PC-3 (cell line): ENCODE data around the gene PRKN. TPM values are rescaled to one million over a fixed set of nuclear protein-coding genes. Genes with fewer than 3 reads are reported as not detected.

Source experiments
- ATAC-seq: fragments of 200-7000 bp; cut with Tn5 transposase; 2 replicates; pipeline ENCODE4 v1.9.1; 2020; ENCODE audit warnings: mild to moderate bottlenecking, moderate library complexity
- BruUV-seq: library from RNA; stranded (reverse); fragments of 400-500 nt; replicated peaks from 2 replicates; lab custom pipeline; 2021; lab: Mats Ljungman, UMichigan
- CTCF ChIA-PET: fragments of 300-600 bp; sonication (Branson Sonifier 250); formaldehyde crosslinking; loops from one replicate; lab custom pipeline; 2022; ENCODE audit warnings: antibody characterized with exemption; lab: Charles Lee
- POLR2A ChIA-PET: fragments of 300-600 bp; sonication (Branson Sonifier 250); formaldehyde crosslinking; loops from one replicate; lab custom pipeline; 2022; ENCODE audit warnings: antibody characterized with exemption; ENCODE audit not compliant: unreplicated experiment; lab: Charles Lee
- DNase-seq: peaks from one replicate; pipeline ENCODE4 v3.0.0-alpha.2; 2015
- H2AFZ ChIP-seq: fragments of 300-600 bp; sonication (generic); 2 replicates; pipeline ENCODE4 v1.6.0; 2016; ENCODE audit warnings: antibody characterized with exemption, low read length
- H3F3A ChIP-seq: fragments of 300-600 bp; sonication (generic); one replicate; pipeline ENCODE4 v1.6.0; 2017; ENCODE audit warnings: antibody characterized with exemption, low read length, control low read depth, mild to moderate bottlenecking; ENCODE audit not compliant: unreplicated experiment
- H3K27ac ChIP-seq: fragments of 300-600 bp; sonication (generic); 2 replicates; pipeline ENCODE4 v1.5.1; 2016; ENCODE audit warnings: mild to moderate bottlenecking, low read length
- H3K27me3 ChIP-seq: fragments of 300-600 bp; sonication (generic); 2 replicates; pipeline ENCODE4 v1.6.1; 2016; ENCODE audit warnings: low read length, mixed read lengths
- H3K36me3 ChIP-seq: fragments of 300-600 bp; sonication (generic); 2 replicates; pipeline ENCODE4 v1.6.1; 2016; ENCODE audit warnings: low read depth, mixed run types, low read length, mixed read lengths
- H3K4me1 ChIP-seq: fragments of 300-600 bp; sonication (generic); 2 replicates; pipeline ENCODE4 v1.5.1; 2016; ENCODE audit warnings: low read length; ENCODE audit not compliant: insufficient read depth
- H3K4me2 ChIP-seq: fragments of 300-600 bp; sonication (generic); 2 replicates; pipeline ENCODE4 v1.6.0; 2016; ENCODE audit warnings: low read length
- H3K4me3 ChIP-seq: fragments of 300-600 bp; sonication (generic); 2 replicates; pipeline ENCODE4 v1.5.1; 2016; ENCODE audit warnings: mild to moderate bottlenecking, low read length, mixed read lengths
- H3K79me2 ChIP-seq: fragments of 300-600 bp; sonication (generic); 2 replicates; pipeline ENCODE4 v1.6.1; 2017; ENCODE audit warnings: low read length, mixed read lengths
- H3K9ac ChIP-seq: fragments of 300-600 bp; sonication (generic); 2 replicates; pipeline ENCODE4 v1.6.0; 2016; ENCODE audit warnings: mild to moderate bottlenecking, low read length
- H3K9me2 ChIP-seq: fragments of 300-600 bp; sonication (generic); replicated peaks from 2 replicates; pipeline ENCODE4 v1.6.1; 2016; ENCODE audit warnings: mixed run types, low read length, mixed read lengths
- H3K9me3 ChIP-seq: fragments of 300-600 bp; sonication (generic); 2 replicates; pipeline ENCODE4 v1.6.1; 2016; ENCODE audit warnings: low read length, mixed read lengths
- H4K20me1 ChIP-seq: fragments of 300-600 bp; sonication (generic); 2 replicates; pipeline ENCODE4 v1.6.1; 2016; ENCODE audit warnings: low read length, mixed read lengths
- EZH2 ChIP-seq: fragments of 300-600 bp; sonication (generic); IDR thresholded peaks from one replicate; pipeline ENCODE4 v1.6.1; 2017; ENCODE audit warnings: antibody characterized with exemption, mild to moderate bottlenecking, low read length; ENCODE audit not compliant: unreplicated experiment
- EZH2phosphoT487 ChIP-seq: fragments of 300-600 bp; sonication (generic); IDR thresholded peaks from 2 replicates; pipeline ENCODE4 v1.6.1; 2018; ENCODE audit warnings: mild to moderate bottlenecking, antibody characterized with exemption, low read length, borderline replicate concordance
- intact Hi-C: fragments of 100-400 bp; cut with micrococcal nuclease; formaldehyde crosslinking; loops from 2 replicates; pipeline ENCODE4 v1.9.0; 2023
- total RNA-seq: library from RNA; depleted of rRNA; stranded (reverse); fragments of >200 nt; gene quantifications from 2 replicates; pipeline ENCODE4 v1.2.3, GENCODE V29; 2014
- TF ChIP-seq, protein P1 (sequence below): fragments of 300-600 bp; sonication (generic); conservative IDR thresholded peaks from 2 replicates; pipeline ENCODE4 v1.5.1; 2017; ENCODE audit warnings: antibody characterized with exemption, low read depth, mild to moderate bottlenecking, low read length

The PRKN gene
- total RNA-seq, 1 experiment from 2014 or later = not detected

DNA sequence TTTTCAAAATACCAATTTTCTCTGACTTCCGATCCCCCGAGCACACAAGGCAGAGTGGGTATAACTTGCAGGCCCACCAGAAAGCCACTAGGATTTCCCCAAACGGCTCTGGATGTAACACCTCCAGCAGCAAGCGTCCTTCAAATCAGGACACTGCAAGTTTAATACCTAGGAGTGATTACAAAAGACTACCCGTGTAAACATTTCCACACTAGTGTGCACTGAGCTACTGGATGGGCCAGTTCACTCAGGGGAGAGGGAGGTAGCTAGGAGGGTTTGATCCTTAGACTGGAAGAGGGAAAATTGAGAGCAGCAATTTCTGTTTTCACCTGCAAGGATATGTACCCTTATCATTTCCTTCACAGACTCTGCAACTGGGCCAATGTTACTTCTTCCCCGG lies 1361.9 kb downstream of the PRKN start:
- no peak for TF ChIP-seq EZH2
- no peak for TF ChIP-seq EZH2phosphoT487
- TF ChIP-seq, protein P1, sequence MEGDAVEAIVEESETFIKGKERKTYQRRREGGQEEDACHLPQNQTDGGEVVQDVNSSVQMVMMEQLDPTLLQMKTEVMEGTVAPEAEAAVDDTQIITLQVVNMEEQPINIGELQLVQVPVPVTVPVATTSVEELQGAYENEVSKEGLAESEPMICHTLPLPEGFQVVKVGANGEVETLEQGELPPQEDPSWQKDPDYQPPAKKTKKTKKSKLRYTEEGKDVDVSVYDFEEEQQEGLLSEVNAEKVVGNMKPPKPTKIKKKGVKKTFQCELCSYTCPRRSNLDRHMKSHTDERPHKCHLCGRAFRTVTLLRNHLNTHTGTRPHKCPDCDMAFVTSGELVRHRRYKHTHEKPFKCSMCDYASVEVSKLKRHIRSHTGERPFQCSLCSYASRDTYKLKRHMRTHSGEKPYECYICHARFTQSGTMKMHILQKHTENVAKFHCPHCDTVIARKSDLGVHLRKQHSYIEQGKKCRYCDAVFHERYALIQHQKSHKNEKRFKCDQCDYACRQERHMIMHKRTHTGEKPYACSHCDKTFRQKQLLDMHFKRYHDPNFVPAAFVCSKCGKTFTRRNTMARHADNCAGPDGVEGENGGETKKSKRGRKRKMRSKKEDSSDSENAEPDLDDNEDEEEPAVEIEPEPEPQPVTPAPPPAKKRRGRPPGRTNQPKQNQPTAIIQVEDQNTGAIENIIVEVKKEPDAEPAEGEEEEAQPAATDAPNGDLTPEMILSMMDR = no peak

DNA sequence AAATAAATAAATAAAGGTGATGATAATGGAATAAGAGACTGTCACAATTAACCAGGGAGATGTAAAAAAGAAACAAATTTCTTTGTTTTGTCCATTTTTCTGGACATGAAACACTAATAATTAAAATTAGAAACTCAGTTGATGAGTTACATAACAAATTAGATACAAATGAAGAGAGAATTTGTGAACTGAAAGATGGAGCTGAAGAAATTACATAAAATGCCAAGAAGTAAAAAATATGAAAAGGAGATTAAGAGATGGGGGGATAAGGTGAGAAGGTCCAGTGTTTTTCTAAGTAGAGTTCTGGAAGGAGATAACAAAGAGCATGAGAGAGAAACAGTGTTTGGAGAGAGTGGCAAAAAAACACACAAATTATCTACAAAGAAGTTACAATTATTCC lies 1364.3 kb downstream of the PRKN start:
- Histone ChIP-seq H3K27ac (no peak overlapping the region), H3K27me3 (no peaks in the 10 kb centered on the region), H4K20me1 (no peaks in the 10 kb centered on the region), H3K9me2 (no peaks in the 10 kb centered on the region), H3K36me3 (no peaks in the 10 kb centered on the region), H3K4me1 (no peaks in the 10 kb centered on the region), H3K9me3 (no peaks in the 10 kb centered on the region), H2AFZ (no peak overlapping the region), H3K9ac (no peak overlapping the region), H3F3A (no peaks in the 10 kb centered on the region), H3K4me3 (no peak overlapping the region), H3K79me2 (no peaks in the 10 kb centered on the region), H3K4me2 (no peak overlapping the region)
- BruUV-seq = no TSS peak
- POLR2A ChIA-PET = interaction anchor here (0.6 kb wide), 1 partner anchor 69 kb away, joined by 11 read pairs; no protein-coding TSS in a partner anchor
- DNase-seq = no peak
- CTCF ChIA-PET = no interaction called here
- TF ChIP-seq EZH2phosphoT487 (no peak), EZH2 (no peak)
- TF ChIP-seq, protein P1 = no peak
- intact Hi-C loops = no loop called here
- no peak for ATAC-seq

More for the DNA sequence above, 1361.9 kb downstream of the PRKN start:
- H3K4me2 ChIP-seq = no peak overlapping the region
- H3K36me3 ChIP-seq = no peaks in the 10 kb centered on the region
- ATAC-seq = no peak
- H3K4me3 ChIP-seq = no peak overlapping the region
- intact Hi-C loops = no loop called here
- H3K79me2 ChIP-seq = no peaks in the 10 kb centered on the region
- peaks cover 11% of the 10 kb centered on the region for H3K4me1 ChIP-seq
- H3K27ac ChIP-seq = no peak overlapping the region
- BruUV-seq = no TSS peak
- no peaks in the 10 kb centered on the region for H3K27me3 ChIP-seq
- no peaks in the 10 kb centered on the region for H3K9me2 ChIP-seq
- POLR2A ChIA-PET = no interaction called here
- H2AFZ ChIP-seq = no peak overlapping the region
- CTCF ChIA-PET = no interaction called here
- no peaks in the 10 kb centered on the region for H3K9me3 ChIP-seq
- H3K9ac ChIP-seq = no peak overlapping the region
- H3F3A ChIP-seq = no peaks in the 10 kb centered on the region
- no peak for DNase-seq
- no peaks in the 10 kb centered on the region for H4K20me1 ChIP-seq

DNA sequence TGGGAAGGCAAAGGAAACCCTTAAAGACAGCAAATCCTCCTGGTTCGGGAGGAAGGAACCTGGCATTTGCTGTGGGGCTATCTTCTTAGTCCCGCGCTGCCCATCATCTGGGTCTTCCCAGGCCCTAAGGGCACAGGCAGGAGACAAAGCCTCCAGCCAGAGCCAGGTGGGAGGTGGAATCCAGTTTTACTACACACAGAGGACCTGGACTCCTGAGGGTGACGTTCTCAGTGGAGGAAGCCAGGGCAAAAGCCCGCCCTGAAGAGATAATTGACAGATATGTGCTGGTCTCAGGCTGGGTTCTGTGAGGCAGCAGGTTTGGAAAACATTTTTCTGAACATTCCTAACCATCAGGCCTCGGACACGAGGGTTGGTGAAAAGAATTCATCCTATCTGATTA lies 1365.3 kb downstream of the PRKN start:
- CTCF ChIA-PET = no interaction called here
- intact Hi-C loops = no loop called here

More for the DNA sequence above, 1365.3 kb downstream of the PRKN start:
- Histone ChIP-seq H3K27ac (no peak overlapping the region), H3F3A (no peaks in the 10 kb centered on the region), H3K9me2 (no peaks in the 10 kb centered on the region), H3K79me2 (no peaks in the 10 kb centered on the region), H3K4me2 (no peak overlapping the region), H2AFZ (no peak overlapping the region), H3K4me1 (no peaks in the 10 kb centered on the region), H3K36me3 (no peaks in the 10 kb centered on the region), H3K9me3 (no peaks in the 10 kb centered on the region), H3K4me3 (no peak overlapping the region), H4K20me1 (no peaks in the 10 kb centered on the region), H3K9ac (no peak overlapping the region), H3K27me3 (no peaks in the 10 kb centered on the region)
- TF ChIP-seq, protein P1 = no peak
- TF ChIP-seq EZH2phosphoT487 (no peak), EZH2 (no peak)
- ATAC-seq = no peak
- BruUV-seq = no TSS peak
- no peak for DNase-seq
- POLR2A ChIA-PET = no interaction called here
